CD4-positive, alpha-beta T cell treated with Interleukin-21 for 1 hour (primary cell): ENCODE data around the gene PKNOX1.
"Not testable (repeated sequence)": the region's sequence is repeated elsewhere in the genome, so short reads cannot be mapped to it uniquely, and the experiment has no call there.

Source experiments
- DNase-seq: peaks from one replicate; pipeline ENCODE4 v3.0.0-alpha.2; 2020

The PKNOX1 gene

GRCh38 chr21:42973991-42974831, at the start of gene PKNOX1:
Gene PKNOX1, plus strand, starts transcription at chr21:42974562. Its CDS starts 29,820 bp downstream, at chr21:43004382.
- DNase-seq: peak; percentile 99

GRCh38 chr21:42925114-42925926, 49.0 kb upstream of the PKNOX1 start, which contains the start of gene ERVH48-1:
Gene ERVH48-1, minus strand, starts transcription at chr21:42925630. Its CDS starts 6,624 bp downstream, at chr21:42919006.
- DNase-seq: no peak

- DNase-seq: not testable (repeated sequence)
These were observed 46.7 kb upstream of the PKNOX1 start for GRCh38 chr21:42927474-42928200.

GRCh38 chr21:42929969-42930368, 44.4 kb upstream of the PKNOX1 start:
- no peak for DNase-seq

GRCh38 chr21:42931560-42932235, 42.7 kb upstream of the PKNOX1 start:
- no peak for DNase-seq

- DNase-seq: not testable (repeated sequence)
These were observed 41.8 kb upstream of the PKNOX1 start for GRCh38 chr21:42932378-42933136.

- not testable (repeated sequence) for DNase-seq
These were observed 41.0 kb upstream of the PKNOX1 start for GRCh38 chr21:42933137-42933970.

- DNase-seq: not testable (repeated sequence)
These were observed 40.4 kb upstream of the PKNOX1 start for GRCh38 chr21:42933973-42934372.

- not testable (repeated sequence) for DNase-seq
These were observed 38.0 kb upstream of the PKNOX1 start for GRCh38 chr21:42936360-42936759.

- DNase-seq: not testable (repeated sequence)
These were observed 37.1 kb upstream of the PKNOX1 start for GRCh38 chr21:42937034-42937940.

- no peak for DNase-seq
These were observed 36.3 kb upstream of the PKNOX1 start for GRCh38 chr21:42937960-42938605.

GRCh38 chr21:42938606-42938995, 35.8 kb upstream of the PKNOX1 start:
- not testable (repeated sequence) for DNase-seq

- no peak for DNase-seq
These were observed 34.6 kb upstream of the PKNOX1 start for GRCh38 chr21:42939582-42940413.

- no peak for DNase-seq
These were observed 32.7 kb upstream of the PKNOX1 start for GRCh38 chr21:42941696-42942085.

- DNase-seq: no peak
These were observed 32.1 kb upstream of the PKNOX1 start for GRCh38 chr21:42942244-42942643.

- peak; percentile 22 for DNase-seq
These were observed 25.1 kb upstream of the PKNOX1 start for GRCh38 chr21:42949094-42949755.

GRCh38 chr21:42951193-42951592, 23.2 kb upstream of the PKNOX1 start:
- DNase-seq: not testable (repeated sequence)
